Right lobe of liver (tissue), 4 donors: Measurements from ENCODE around the gene RTTN.

ENCODE experiments used
- CTCF ChIP-seq, 4 donors: fragments of 200-600 bp in 3 of 4; fragments of 450-650 bp in 1 of 4; IDR thresholded peaks; one replicate each; pipeline versions ENCODE4 v1.5.1 to v1.8.0; 2016 to 2022; ENCODE audit warnings: antibody characterized with exemption in 4 of 4, mild to moderate bottlenecking in 2 of 4
- POLR2A ChIP-seq: fragments of 450-650 bp; IDR thresholded peaks from one replicate; pipeline ENCODE4 v1.6.1; 2017; ENCODE audit warnings: antibody characterized with exemption, mild to moderate bottlenecking
- donor health status: DM: no; HTN: no; CAD: no.
- donor health status: DM: no; HTN: no; CAD: no.
- donor health status: DM: no; HTN: yes; CAD: no.

- TF ChIP-seq CTCF (IDR thresholded peaks at IDR 0.05) = no peak
- no peak for TF ChIP-seq POLR2A
Measured at GRCh38 chr18:70073432-70073831, 132.1 kb downstream of the RTTN start.
